SJSA1 (cell line): ENCODE measurements around the gene CNTNAP1. TPM values are rescaled to one million over a fixed set of nuclear protein-coding genes. Genes with fewer than 3 reads are reported as not detected.

ENCODE experiments used
- DNase-seq, 2 experiments: peaks; one replicate each; pipeline ENCODE4 v3.0.0-alpha.2; 2015 to 2020; ENCODE audit warnings: low spot score in 2 of 2, low read depth in 1 of 2
- H3K27ac ChIP-seq: fragments of 250-450 bp; sonication (Bioruptor Pico); 2 replicates; pipeline ENCODE4 v1.5.1; 2020; ENCODE audit warnings: mild to moderate bottlenecking, moderate library complexity
- H3K27me3 ChIP-seq: fragments of 250-450 bp; sonication (Bioruptor Pico); replicated peaks from 2 replicates; pipeline ENCODE4 v1.5.1; 2020; ENCODE audit warnings: mild to moderate bottlenecking, moderate library complexity
- H3K36me3 ChIP-seq: fragments of 250-450 bp; sonication (Bioruptor Pico); 2 replicates; pipeline ENCODE4 v1.5.1; 2020; ENCODE audit warnings: mild to moderate bottlenecking
- H3K4me1 ChIP-seq: fragments of 250-450 bp; sonication (Bioruptor Pico); replicated peaks from 2 replicates; pipeline ENCODE4 v1.6.1; 2021; ENCODE audit warnings: mild to moderate bottlenecking
- H3K4me3 ChIP-seq: fragments of 250-450 bp; sonication (Bioruptor Pico); 2 replicates; pipeline ENCODE4 v1.5.1; 2020; ENCODE audit warnings: mild to moderate bottlenecking
- H3K9me3 ChIP-seq: fragments of 250-450 bp; sonication (Bioruptor Pico); replicated peaks from 2 replicates; pipeline ENCODE4 v1.5.1; 2020; ENCODE audit warnings: mild to moderate bottlenecking
- total RNA-seq: library from RNA; depleted of rRNA; stranded (reverse); fragments of >200 nt; shearing (Covaris generic); gene quantifications from 2 replicates; pipeline ENCODE4 v1.2.3, GENCODE V29; 2014

Gene CNTNAP1
- total RNA-seq, 1 experiment from 2014 or later, result 1.1 TPM

DNA sequence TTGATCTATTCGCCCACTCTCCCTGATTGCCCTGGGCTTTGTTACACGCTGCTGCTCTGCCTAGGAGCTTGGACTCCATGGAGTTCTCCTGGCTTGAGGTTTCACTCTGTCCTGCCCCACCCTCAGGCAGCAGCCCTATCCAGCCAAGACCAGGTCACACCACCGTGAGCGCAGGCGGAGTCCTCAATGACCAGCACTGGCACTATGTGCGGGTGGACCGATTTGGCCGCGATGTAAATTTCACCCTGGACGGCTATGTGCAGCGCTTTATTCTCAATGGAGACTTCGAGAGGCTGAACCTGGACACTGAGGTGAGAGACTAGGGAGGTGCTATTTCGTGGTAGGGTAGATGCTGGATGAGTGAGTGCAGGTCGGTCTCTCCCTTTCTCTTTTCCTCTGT lies 3.5 kb downstream of the CNTNAP1 start:
- Histone ChIP-seq H3K9me3 (no peaks in the 10 kb centered on the region), H3K36me3 (no peaks in the 10 kb centered on the region)

DNA sequence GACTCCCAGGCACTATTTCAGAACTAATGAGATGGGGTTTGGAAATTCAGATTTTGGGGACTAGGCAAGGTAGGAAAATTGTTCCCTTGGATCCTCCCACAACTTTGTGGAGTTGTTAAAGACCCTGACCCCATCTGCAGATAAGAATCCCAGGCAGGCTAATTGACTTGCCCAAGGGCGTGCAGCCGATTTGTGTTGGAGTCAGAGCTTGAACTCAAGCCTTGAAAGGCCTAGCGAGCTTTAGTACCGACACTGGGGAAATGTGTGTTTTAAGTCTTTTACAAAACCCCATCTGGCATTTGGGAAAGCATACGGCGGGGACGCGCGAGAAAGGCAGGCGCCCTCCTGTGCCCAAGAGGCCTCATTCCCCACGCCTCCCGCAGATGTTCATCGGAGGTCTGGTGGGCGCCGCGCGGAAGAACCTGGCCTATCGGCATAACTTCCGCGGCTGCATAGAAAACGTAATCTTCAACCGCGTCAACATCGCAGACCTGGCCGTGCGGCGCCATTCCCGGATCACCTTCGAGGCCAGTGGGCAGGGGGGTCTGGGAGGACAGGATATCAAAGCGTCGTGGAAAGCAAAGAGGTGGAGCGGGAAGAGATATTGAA lies 4.3 kb downstream of the CNTNAP1 start:
- no peaks in the 10 kb centered on the region for H3K36me3 ChIP-seq
- no peaks in the 10 kb centered on the region for H3K27me3 ChIP-seq
- H3K4me3 ChIP-seq, result no peak overlapping the region
- no peak overlapping the region for H3K27ac ChIP-seq
- DNase-seq, result no peak
- no peaks in the 10 kb centered on the region for H3K9me3 ChIP-seq
- peaks cover 4% of the 10 kb centered on the region for H3K4me1 ChIP-seq

More for the DNA sequence above, 3.5 kb downstream of the CNTNAP1 start:
- Histone ChIP-seq H3K4me3 (no peak overlapping the region), H3K4me1 (peaks cover 4% of the 10 kb centered on the region), H3K27ac (no peak overlapping the region), H3K27me3 (no peaks in the 10 kb centered on the region)
- DNase-seq, result no peak

DNA sequence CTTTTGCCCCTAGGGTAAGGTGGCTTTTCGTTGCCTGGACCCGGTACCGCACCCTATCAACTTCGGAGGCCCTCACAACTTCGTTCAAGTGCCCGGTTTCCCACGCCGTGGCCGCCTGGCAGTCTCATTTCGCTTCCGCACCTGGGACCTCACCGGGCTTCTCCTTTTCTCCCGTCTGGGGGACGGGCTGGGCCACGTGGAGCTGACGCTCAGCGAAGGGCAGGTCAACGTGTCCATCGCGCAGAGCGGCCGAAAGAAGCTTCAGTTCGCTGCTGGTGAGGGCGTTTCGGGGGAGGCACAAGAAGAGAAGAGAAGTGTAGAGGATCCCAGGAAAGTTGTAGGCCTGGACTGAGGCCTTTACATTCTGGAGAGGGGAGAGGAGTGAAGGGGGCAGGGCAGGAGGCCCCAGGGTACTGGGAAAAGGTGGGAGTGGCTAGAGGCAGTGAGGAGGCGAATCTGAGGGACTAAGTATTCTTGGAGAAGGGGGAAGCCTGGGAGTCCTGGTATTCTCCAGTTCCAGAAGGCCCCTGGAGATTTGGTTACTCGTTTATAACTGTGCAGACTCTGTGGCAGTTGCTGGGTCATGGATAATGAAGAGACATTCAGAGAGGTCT lies 5.5 kb downstream of the CNTNAP1 start:
- Histone ChIP-seq H3K27ac (no peak overlapping the region), H3K27me3 (no peaks in the 10 kb centered on the region), H3K36me3 (no peaks in the 10 kb centered on the region), H3K9me3 (no peaks in the 10 kb centered on the region), H3K4me1 (no peaks in the 10 kb centered on the region; the same call in none of the 2 replicates), H3K4me3 (no peak overlapping the region)
- DNase-seq, result no peak

DNA sequence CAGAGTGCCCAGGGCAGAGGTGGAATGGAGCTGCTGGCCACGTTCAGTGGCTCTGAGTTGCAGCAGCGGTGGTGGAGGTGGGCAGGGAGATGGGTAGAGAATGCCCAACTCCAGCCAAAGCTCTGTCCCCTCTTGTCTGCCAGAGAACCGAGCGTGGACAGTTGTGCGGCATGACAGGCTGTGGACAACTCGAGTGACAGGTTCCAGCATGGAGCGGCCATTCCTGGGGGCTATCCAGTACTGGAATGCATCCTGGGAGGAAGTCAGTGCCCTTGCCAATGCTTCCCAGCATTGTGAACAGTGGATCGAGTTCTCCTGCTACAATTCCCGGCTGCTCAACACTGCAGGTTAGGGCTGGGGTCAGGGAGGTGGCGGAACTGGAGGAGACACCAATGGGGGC lies 8.3 kb downstream of the CNTNAP1 start:
- H3K27ac ChIP-seq, result no peak overlapping the region
- H3K4me1 ChIP-seq, result no peaks in the 10 kb centered on the region
- no peaks in the 10 kb centered on the region for H3K9me3 ChIP-seq
- no peak overlapping the region for H3K4me3 ChIP-seq
- no peaks in the 10 kb centered on the region for H3K36me3 ChIP-seq
- no peaks in the 10 kb centered on the region for H3K27me3 ChIP-seq
- DNase-seq, result no peak

DNA sequence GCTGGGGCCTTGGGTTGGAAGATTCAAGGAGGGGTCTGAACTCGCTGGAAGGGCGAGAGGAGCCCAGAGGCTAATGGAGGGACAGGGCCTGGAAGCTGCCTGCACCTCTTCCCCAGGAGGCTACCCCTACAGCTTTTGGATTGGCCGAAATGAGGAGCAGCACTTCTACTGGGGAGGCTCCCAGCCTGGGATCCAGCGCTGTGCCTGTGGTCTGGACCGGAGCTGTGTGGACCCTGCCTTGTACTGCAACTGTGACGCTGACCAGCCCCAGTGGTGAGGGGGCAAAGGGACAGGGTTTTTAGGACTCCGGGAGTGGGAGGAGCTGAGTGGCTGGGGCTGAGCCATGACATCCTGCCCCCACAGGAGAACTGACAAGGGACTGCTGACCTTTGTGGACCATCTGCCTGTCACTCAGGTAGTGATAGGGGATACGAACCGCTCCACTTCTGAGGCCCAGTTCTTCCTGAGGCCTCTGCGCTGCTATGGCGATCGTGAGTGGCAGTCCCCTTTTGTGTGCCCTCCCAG lies 8.8 kb downstream of the CNTNAP1 start:
- H3K27me3 ChIP-seq, result no peaks in the 10 kb centered on the region
- H3K36me3 ChIP-seq, result no peaks in the 10 kb centered on the region
- no peaks in the 10 kb centered on the region for H3K4me1 ChIP-seq
- no peak for DNase-seq
- no peaks in the 10 kb centered on the region for H3K9me3 ChIP-seq
- no peak overlapping the region for H3K27ac ChIP-seq
- H3K4me3 ChIP-seq, result no peak overlapping the region

DNA sequence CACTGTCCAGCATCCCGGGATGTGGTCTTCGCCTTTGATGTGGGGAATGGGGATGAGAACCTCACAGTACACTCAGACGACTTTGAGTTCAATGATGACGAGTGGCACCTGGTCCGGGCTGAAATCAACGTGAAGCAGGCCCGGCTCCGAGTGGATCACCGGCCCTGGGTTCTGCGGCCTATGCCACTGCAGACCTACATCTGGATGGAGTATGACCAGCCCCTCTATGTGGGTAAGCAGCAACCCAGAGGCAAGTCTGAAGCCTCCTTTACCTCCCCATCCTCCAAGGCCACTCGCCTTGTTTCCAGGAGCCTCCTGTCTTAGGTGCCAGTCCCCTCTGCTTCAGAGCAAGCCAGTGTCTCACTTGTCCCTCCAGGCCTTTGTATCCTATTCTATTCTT lies 10.2 kb downstream of the CNTNAP1 start:
- Histone ChIP-seq H3K27ac (no peak overlapping the region), H3K27me3 (no peaks in the 10 kb centered on the region), H3K36me3 (no peaks in the 10 kb centered on the region), H3K4me1 (no peaks in the 10 kb centered on the region), H3K9me3 (no peaks in the 10 kb centered on the region), H3K4me3 (no peak overlapping the region)
- DNase-seq, result no peak

DNA sequence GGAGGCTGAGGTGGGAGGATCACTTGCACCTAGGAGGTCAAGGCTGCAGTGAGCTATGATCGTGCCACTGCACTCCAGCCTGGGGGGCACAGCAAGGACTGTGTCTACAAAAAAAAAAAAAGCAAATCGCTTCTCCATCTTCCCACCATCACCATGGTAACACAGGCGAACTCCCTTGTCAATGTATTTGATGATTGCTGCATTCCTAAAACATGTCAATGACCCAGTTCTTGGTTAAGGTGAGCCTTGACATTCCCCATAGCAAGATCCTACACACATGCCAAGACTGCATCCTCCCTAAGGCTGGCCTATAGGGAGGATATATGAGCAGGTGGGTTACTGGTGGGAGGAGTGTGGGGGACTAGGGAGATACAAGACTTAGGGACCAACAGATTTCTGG lies 12.2 kb downstream of the CNTNAP1 start:
- no peaks in the 10 kb centered on the region for H3K4me1 ChIP-seq
- no peaks in the 10 kb centered on the region for H3K9me3 ChIP-seq
- H3K27me3 ChIP-seq, result no peaks in the 10 kb centered on the region
- no peak overlapping the region for H3K4me3 ChIP-seq
- H3K36me3 ChIP-seq, result no peaks in the 10 kb centered on the region
- no peak overlapping the region for H3K27ac ChIP-seq
- DNase-seq, result no peak

DNA sequence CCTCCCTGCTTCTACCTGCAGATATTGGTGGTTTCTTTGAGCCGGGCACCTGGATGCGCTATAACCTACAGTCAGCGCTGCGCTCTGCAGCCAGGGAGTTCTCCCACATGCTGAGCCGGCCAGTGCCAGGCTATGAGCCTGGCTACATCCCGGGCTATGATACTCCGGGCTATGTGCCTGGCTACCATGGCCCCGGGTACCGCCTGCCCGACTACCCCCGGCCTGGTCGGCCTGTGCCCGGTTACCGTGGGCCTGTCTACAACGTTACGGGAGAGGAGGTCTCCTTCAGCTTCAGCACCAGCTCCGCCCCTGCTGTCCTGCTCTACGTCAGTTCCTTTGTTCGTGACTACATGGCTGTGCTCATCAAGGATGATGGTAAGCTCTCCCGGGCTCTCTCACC lies 13.2 kb downstream of the CNTNAP1 start:
- H3K4me3 ChIP-seq, result no peak overlapping the region
- no peaks in the 10 kb centered on the region for H3K4me1 ChIP-seq
- no peaks in the 10 kb centered on the region for H3K27me3 ChIP-seq
- H3K27ac ChIP-seq, result no peak overlapping the region
- no peaks in the 10 kb centered on the region for H3K9me3 ChIP-seq
- no peaks in the 10 kb centered on the region for H3K36me3 ChIP-seq
- DNase-seq, result no peak

DNA sequence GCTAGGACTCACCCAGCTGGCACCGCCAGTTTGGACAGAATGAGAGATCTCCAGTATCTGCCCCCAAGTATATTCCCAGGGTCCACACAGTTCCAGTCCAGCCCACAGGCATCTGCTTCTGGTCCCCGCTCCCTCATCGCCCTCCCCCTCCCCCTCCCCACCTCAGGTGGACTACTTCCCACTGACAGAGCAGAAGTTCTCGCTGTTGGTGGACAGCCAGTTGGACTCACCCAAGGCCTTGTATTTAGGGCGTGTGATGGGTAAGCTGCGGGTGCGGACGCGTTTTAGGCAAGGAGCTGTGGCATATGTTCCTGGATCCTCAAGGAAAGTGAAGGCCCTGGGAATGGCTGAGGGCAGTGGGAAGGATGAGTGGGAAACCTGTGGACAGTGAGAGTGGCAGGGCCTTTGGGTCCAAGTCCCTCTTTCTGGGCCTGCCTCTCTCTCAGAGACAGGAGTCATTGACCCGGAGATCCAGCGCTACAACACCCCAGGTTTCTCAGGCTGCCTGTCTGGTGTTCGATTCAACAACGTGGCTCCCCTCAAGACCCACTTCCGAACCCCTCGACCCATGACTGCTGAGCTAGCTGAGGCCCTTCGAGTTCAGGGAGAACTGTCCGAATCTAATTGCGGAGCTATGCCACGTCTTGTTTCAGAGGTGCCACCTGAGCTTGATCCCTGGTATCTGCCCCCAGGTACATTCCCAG lies 14.9 kb downstream of the CNTNAP1 start:
- H3K36me3 ChIP-seq, result no peaks in the 10 kb centered on the region
- H3K27ac ChIP-seq, result no peak overlapping the region

DNA sequence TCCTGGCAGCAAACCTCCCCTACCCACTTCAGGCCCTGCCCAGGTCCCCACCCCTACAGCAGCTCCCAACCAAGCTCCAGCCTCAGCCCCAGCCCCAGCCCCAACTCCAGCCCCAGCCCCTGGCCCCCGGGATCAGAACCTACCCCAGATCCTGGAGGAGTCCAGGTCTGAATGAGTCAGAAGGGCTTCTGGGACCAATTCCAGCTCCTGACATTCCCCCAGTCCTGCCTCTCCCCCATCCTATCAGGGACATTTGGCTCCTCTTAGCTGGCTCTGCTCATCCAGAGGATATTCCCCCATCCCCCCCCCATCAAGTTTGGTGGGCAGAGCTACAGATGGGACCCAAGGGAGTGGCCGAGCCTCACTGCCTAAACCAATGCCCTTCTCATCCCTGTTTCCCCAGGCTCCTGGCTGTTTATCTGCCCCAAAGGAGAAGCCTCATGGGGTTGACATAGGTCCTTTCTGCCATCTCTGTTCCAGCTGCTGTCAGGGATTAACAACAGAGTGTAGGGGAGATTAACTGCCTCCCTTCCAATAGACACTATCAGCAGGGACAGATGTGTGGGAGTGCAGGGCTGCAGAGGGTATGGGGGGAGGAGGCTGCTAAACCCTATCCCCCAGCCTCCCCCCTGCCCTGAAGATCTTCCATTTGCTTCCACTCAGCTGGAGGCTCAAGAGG lies 16.5 kb downstream of the CNTNAP1 start:
- DNase-seq, result no peak

More for the DNA sequence above, 14.9 kb downstream of the CNTNAP1 start:
- no peaks in the 10 kb centered on the region for H3K4me1 ChIP-seq
- H3K4me3 ChIP-seq, result no peak overlapping the region
- DNase-seq, result no peak
- no peaks in the 10 kb centered on the region for H3K9me3 ChIP-seq
- H3K27me3 ChIP-seq, result no peaks in the 10 kb centered on the region

DNA sequence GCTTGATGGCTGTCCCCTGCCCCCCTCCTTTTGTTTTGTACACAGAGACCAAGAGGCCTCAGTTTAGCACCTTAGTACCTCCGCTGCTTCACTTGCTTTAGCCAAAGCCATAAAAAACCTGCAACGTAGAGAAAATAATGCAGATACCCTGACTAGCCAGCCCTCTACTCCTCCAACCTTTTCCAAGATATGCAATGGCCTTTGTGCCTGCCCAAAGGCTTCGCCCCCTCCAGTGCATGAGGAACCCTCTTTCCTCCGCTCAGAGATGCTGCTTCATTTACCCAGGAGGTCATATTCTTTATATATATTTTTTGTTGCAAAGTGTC lies 17.0 kb downstream of the CNTNAP1 start:
- no peak overlapping the region for H3K27ac ChIP-seq
- DNase-seq, result no peak
- no peaks in the 10 kb centered on the region for H3K9me3 ChIP-seq
- no peak overlapping the region for H3K4me3 ChIP-seq
- H3K4me1 ChIP-seq, result no peaks in the 10 kb centered on the region
- no peaks in the 10 kb centered on the region for H3K27me3 ChIP-seq
- H3K36me3 ChIP-seq, result peaks cover 8% of the 10 kb centered on the region

More for the DNA sequence above, 16.5 kb downstream of the CNTNAP1 start:
- no peak overlapping the region for H3K4me3 ChIP-seq
- H3K9me3 ChIP-seq, result no peaks in the 10 kb centered on the region
- H3K27me3 ChIP-seq, result no peaks in the 10 kb centered on the region
- peaks cover 7% of the 10 kb centered on the region for H3K36me3 ChIP-seq
- no peak overlapping the region for H3K27ac ChIP-seq
- H3K4me1 ChIP-seq, result no peaks in the 10 kb centered on the region

DNA sequence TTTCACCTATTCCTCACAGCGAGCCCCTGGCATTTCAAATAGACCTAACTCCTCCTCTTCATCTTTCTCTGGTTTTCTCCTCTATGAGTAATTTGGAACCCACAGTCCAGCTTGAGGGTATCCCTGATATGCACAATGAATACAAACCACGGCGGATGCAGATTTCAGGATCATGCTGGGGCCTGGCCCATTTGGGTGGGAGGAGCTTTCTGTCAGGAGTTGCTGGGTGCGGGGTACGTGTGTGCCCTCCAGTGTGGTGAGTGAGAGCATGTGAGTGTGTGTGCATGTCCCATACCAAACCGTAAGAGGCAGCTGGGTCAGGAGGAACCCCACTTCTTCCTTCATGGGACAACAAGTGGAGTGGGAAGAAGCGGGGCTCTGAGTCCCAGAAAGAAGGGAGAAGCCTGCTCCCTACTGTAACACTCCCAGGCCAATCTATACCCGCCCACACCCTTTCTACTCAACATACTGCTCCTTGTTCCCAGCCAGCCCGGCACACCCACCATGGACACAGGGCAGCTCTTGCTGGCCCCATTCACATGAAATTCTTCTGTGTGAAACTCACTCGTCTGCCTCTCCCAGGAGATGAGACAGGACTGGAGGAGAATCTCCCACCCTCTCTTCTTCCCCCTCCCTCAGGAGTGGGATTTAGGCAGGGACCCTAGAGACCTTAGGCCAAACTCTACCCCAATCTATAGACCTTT lies 18.4 kb downstream of the CNTNAP1 start:
- no peaks in the 10 kb centered on the region for H3K9me3 ChIP-seq
- H3K27ac ChIP-seq, result no peak overlapping the region
- DNase-seq, result no peak
- H3K27me3 ChIP-seq, result no peaks in the 10 kb centered on the region
- peaks cover 17% of the 10 kb centered on the region for H3K36me3 ChIP-seq
- no peak overlapping the region for H3K4me3 ChIP-seq
- H3K4me1 ChIP-seq, result no peaks in the 10 kb centered on the region

DNA sequence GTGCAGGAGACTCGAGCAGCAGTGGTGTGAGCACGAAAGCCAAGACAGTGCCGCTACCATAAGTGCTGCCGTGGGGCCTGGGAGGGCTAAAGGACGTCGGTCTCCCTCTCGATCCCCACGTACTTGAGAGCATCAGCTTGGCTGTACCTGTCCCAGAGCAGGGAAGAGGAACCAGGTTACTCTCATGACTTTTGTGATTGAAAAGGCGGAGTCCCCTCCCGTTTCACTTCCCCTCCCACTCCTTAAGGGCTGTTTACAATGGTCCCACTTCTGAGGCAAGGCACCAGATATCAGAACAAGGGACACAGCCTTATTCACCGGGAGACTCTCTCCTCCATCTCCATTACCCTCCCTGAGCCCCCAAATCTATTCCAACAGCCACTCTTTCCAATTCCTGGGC lies 20.1 kb downstream of the CNTNAP1 start:
- Histone ChIP-seq H3K27me3 (no peaks in the 10 kb centered on the region), H3K36me3 (peaks cover 22% of the 10 kb centered on the region), H3K27ac (no peak overlapping the region), H3K9me3 (no peaks in the 10 kb centered on the region), H3K4me1 (no peaks in the 10 kb centered on the region), H3K4me3 (no peak overlapping the region)
- DNase-seq, result no peak
